Measurements from ENCODE around the gene OR2AJ1. TPM values are rescaled to one million over a fixed set of nuclear protein-coding genes. Genes with fewer than 3 reads are reported as not detected.

OR2AJ1 gene
- polyA plus RNA-seq = not detected
- long read RNA-seq, donor 1 = 0 reads
- long read RNA-seq, donor 2 = 0 reads
- long read RNA-seq, donor 3 = 0 reads
- long read RNA-seq, donor 4 = 0 reads
- long read RNA-seq, donor 5 = 0 reads
- long read RNA-seq, donor 6 = 0 reads
- long read RNA-seq, donor 7 = 0 reads
- long read RNA-seq, donor 8 = 0 reads
- long read RNA-seq, donor 9 = 0 reads
- long read RNA-seq, donor 10 = 0 reads
- long read RNA-seq, donor 11 = 0 reads

- no peak for DNase-seq
Observed at GRCh38 chr1:247924868-247925267, at the start of gene OR2AJ1. Gene OR2AJ1, plus strand, starts transcription at chr1:247924889. Its CDS starts 8,880 bp downstream, at chr1:247933769.

GRCh38 chr1:247883346-247883745 lies 41.3 kb upstream of the OR2AJ1 start:
- Histone ChIP-seq H3K27ac (ENCODE audit: low read length) (no peak overlapping the region), H3K9me3 (ENCODE audit: control insufficient read depth, low read depth, low read length) (peaks cover 4% of the 10 kb centered on the region), H3K36me3 (ENCODE audit: control insufficient read depth, insufficient read depth, low read length) (no peaks in the 10 kb centered on the region), H3K4me1 (ENCODE audit: control insufficient read depth, insufficient read depth, low read length) (no peaks in the 10 kb centered on the region), H3K27me3 (ENCODE audit: control insufficient read depth, insufficient read depth, low read length) (no peaks in the 10 kb centered on the region), H3K4me3 (ENCODE audit: low read length) (no peak overlapping the region)
- WGBS (ENCODE audit: insufficient coverage, low lambda C conversion rate) = no CpG with 5 or more reads among the region's 9 CpGs
- no peak for DNase-seq

More at GRCh38 chr1:247924868-247925267, at the start of gene OR2AJ1:
- Histone ChIP-seq H3K4me3 (ENCODE audit: low read length) (no peak within 1 kb of the TSS), H3K27me3 (ENCODE audit: control insufficient read depth, insufficient read depth, low read length) (no peaks in the 10 kb centered on the region), H3K27ac (ENCODE audit: low read length) (no peak within 1 kb of the TSS), H3K36me3 (ENCODE audit: control insufficient read depth, insufficient read depth, low read length) (no peaks in the 10 kb centered on the region), H3K9me3 (ENCODE audit: control insufficient read depth, low read depth, low read length) (peaks cover 2% of the 10 kb centered on the region), H3K4me1 (ENCODE audit: control insufficient read depth, insufficient read depth, low read length) (no peaks in the 10 kb centered on the region)
- no CpG with 5 or more reads among the region's 9 CpGs for WGBS (ENCODE audit: insufficient coverage, low lambda C conversion rate)

GRCh38 chr1:247884797-247885413 lies 39.8 kb upstream of the OR2AJ1 start:
- Histone ChIP-seq H3K36me3 (ENCODE audit: control insufficient read depth, insufficient read depth, low read length) (no peaks in the 10 kb centered on the region), H3K27me3 (ENCODE audit: control insufficient read depth, insufficient read depth, low read length) (no peaks in the 10 kb centered on the region), H3K4me3 (ENCODE audit: low read length) (no peak overlapping the region), H3K4me1 (ENCODE audit: control insufficient read depth, insufficient read depth, low read length) (no peaks in the 10 kb centered on the region), H3K9me3 (ENCODE audit: control insufficient read depth, low read depth, low read length) (peaks cover 4% of the 10 kb centered on the region), H3K27ac (ENCODE audit: low read length) (no peak overlapping the region)
- no peak for DNase-seq
- WGBS (ENCODE audit: insufficient coverage, low lambda C conversion rate) = 81% methylated on average over 3 of the region's 10 CpGs

GRCh38 chr1:247895163-247895637 lies 29.5 kb upstream of the OR2AJ1 start, which contains the start of gene OR2W3:
Gene OR2W3, plus strand, starts transcription at chr1:247895587. Its CDS starts 0 bp downstream, at chr1:247895587.
- no peak for DNase-seq
- no peaks in the 10 kb centered on the region for H3K4me1 ChIP-seq (ENCODE audit: control insufficient read depth, insufficient read depth, low read length)
- no peaks in the 10 kb centered on the region for H3K27me3 ChIP-seq (ENCODE audit: control insufficient read depth, insufficient read depth, low read length)
- no peaks in the 10 kb centered on the region for H3K36me3 ChIP-seq (ENCODE audit: control insufficient read depth, insufficient read depth, low read length)
- peaks cover 7% of the 10 kb centered on the region for H3K9me3 ChIP-seq (ENCODE audit: control insufficient read depth, low read depth, low read length)
- WGBS (ENCODE audit: insufficient coverage, low lambda C conversion rate) = no CpG with 5 or more reads among the region's 2 CpGs
- no peak within 1 kb of the TSS for H3K4me3 ChIP-seq (ENCODE audit: low read length)
- no peak within 1 kb of the TSS for H3K27ac ChIP-seq (ENCODE audit: low read length)

GRCh38 chr1:247895976-247896375 lies 28.7 kb upstream of the OR2AJ1 start:
- no peak overlapping the region for H3K4me3 ChIP-seq (ENCODE audit: low read length)

GRCh38 chr1:247904122-247904521 lies 20.6 kb upstream of the OR2AJ1 start:
- H3K9me3 ChIP-seq (ENCODE audit: control insufficient read depth, low read depth, low read length) = peaks cover 9% of the 10 kb centered on the region
- 84% methylated on average over 4 of the region's 6 CpGs for WGBS (ENCODE audit: insufficient coverage, low lambda C conversion rate)

More at GRCh38 chr1:247895976-247896375, 28.7 kb upstream of the OR2AJ1 start:
- H3K27me3 ChIP-seq (ENCODE audit: control insufficient read depth, insufficient read depth, low read length) = no peaks in the 10 kb centered on the region
- H3K4me1 ChIP-seq (ENCODE audit: control insufficient read depth, insufficient read depth, low read length) = no peaks in the 10 kb centered on the region
- no peak overlapping the region for H3K27ac ChIP-seq (ENCODE audit: low read length)
- no CpG with 5 or more reads among the region's 14 CpGs for WGBS (ENCODE audit: insufficient coverage, low lambda C conversion rate)
- H3K36me3 ChIP-seq (ENCODE audit: control insufficient read depth, insufficient read depth, low read length) = no peaks in the 10 kb centered on the region
- DNase-seq = no peak
- peaks cover 7% of the 10 kb centered on the region for H3K9me3 ChIP-seq (ENCODE audit: control insufficient read depth, low read depth, low read length)

GRCh38 chr1:247905181-247905580 lies 19.5 kb upstream of the OR2AJ1 start:
- no peak overlapping the region for H3K4me3 ChIP-seq (ENCODE audit: low read length)
- no peaks in the 10 kb centered on the region for H3K27me3 ChIP-seq (ENCODE audit: control insufficient read depth, insufficient read depth, low read length)
- 100% methylated on average over 3 of the region's 13 CpGs for WGBS (ENCODE audit: insufficient coverage, low lambda C conversion rate)
- no peak for DNase-seq
- no peak overlapping the region for H3K27ac ChIP-seq (ENCODE audit: low read length)
- H3K36me3 ChIP-seq (ENCODE audit: control insufficient read depth, insufficient read depth, low read length) = no peaks in the 10 kb centered on the region
- H3K9me3 ChIP-seq (ENCODE audit: control insufficient read depth, low read depth, low read length) = peaks cover 9% of the 10 kb centered on the region
- no peaks in the 10 kb centered on the region for H3K4me1 ChIP-seq (ENCODE audit: control insufficient read depth, insufficient read depth, low read length)

More at GRCh38 chr1:247904122-247904521, 20.6 kb upstream of the OR2AJ1 start:
- DNase-seq = no peak
- Histone ChIP-seq H3K4me1 (ENCODE audit: control insufficient read depth, insufficient read depth, low read length) (no peaks in the 10 kb centered on the region), H3K27me3 (ENCODE audit: control insufficient read depth, insufficient read depth, low read length) (no peaks in the 10 kb centered on the region), H3K36me3 (ENCODE audit: control insufficient read depth, insufficient read depth, low read length) (no peaks in the 10 kb centered on the region), H3K4me3 (ENCODE audit: low read length) (no peak overlapping the region), H3K27ac (ENCODE audit: low read length) (no peak overlapping the region)

- Histone ChIP-seq H3K9me3 (ENCODE audit: control insufficient read depth, low read depth, low read length) (peaks cover 9% of the 10 kb centered on the region), H3K36me3 (ENCODE audit: control insufficient read depth, insufficient read depth, low read length) (no peaks in the 10 kb centered on the region), H3K4me3 (ENCODE audit: low read length) (no peak overlapping the region), H3K4me1 (ENCODE audit: control insufficient read depth, insufficient read depth, low read length) (no peaks in the 10 kb centered on the region), H3K27me3 (ENCODE audit: control insufficient read depth, insufficient read depth, low read length) (no peaks in the 10 kb centered on the region), H3K27ac (ENCODE audit: low read length) (no peak overlapping the region)
- no peak for DNase-seq
- WGBS (ENCODE audit: insufficient coverage, low lambda C conversion rate) = 87% methylated on average over 2 of the region's 9 CpGs
Observed at GRCh38 chr1:247905910-247906503, 18.7 kb upstream of the OR2AJ1 start.

GRCh38 chr1:247906504-247907047 lies 18.1 kb upstream of the OR2AJ1 start:
- no peaks in the 10 kb centered on the region for H3K36me3 ChIP-seq (ENCODE audit: control insufficient read depth, insufficient read depth, low read length)
- DNase-seq = no peak
- H3K4me3 ChIP-seq (ENCODE audit: low read length) = no peak overlapping the region
- peaks cover 9% of the 10 kb centered on the region for H3K9me3 ChIP-seq (ENCODE audit: control insufficient read depth, low read depth, low read length)
- WGBS (ENCODE audit: insufficient coverage, low lambda C conversion rate) = 100% methylated on average over 1 of the region's 7 CpGs
- no peak overlapping the region for H3K27ac ChIP-seq (ENCODE audit: low read length)
- no peaks in the 10 kb centered on the region for H3K27me3 ChIP-seq (ENCODE audit: control insufficient read depth, insufficient read depth, low read length)
- H3K4me1 ChIP-seq (ENCODE audit: control insufficient read depth, insufficient read depth, low read length) = no peaks in the 10 kb centered on the region

- H3K27ac ChIP-seq (ENCODE audit: low read length) = no peak overlapping the region
- H3K27me3 ChIP-seq (ENCODE audit: control insufficient read depth, insufficient read depth, low read length) = no peaks in the 10 kb centered on the region
- peaks cover 13% of the 10 kb centered on the region for H3K9me3 ChIP-seq (ENCODE audit: control insufficient read depth, low read depth, low read length)
- H3K36me3 ChIP-seq (ENCODE audit: control insufficient read depth, insufficient read depth, low read length) = no peaks in the 10 kb centered on the region
- no peaks in the 10 kb centered on the region for H3K4me1 ChIP-seq (ENCODE audit: control insufficient read depth, insufficient read depth, low read length)
- WGBS (ENCODE audit: insufficient coverage, low lambda C conversion rate) = no CpG with 5 or more reads among the region's 5 CpGs
- DNase-seq = no peak
- no peak overlapping the region for H3K4me3 ChIP-seq (ENCODE audit: low read length)
Observed at GRCh38 chr1:247908766-247909165, 15.9 kb upstream of the OR2AJ1 start.

All from large intestine (tissue), 12 donors.